ENCODE measurements around the gene ANO9.
"Not testable (repeated sequence)": the region's sequence is repeated elsewhere in the genome, so short reads cannot be mapped to it uniquely, and the experiment has no call there.

The ANO9 gene

DNA sequence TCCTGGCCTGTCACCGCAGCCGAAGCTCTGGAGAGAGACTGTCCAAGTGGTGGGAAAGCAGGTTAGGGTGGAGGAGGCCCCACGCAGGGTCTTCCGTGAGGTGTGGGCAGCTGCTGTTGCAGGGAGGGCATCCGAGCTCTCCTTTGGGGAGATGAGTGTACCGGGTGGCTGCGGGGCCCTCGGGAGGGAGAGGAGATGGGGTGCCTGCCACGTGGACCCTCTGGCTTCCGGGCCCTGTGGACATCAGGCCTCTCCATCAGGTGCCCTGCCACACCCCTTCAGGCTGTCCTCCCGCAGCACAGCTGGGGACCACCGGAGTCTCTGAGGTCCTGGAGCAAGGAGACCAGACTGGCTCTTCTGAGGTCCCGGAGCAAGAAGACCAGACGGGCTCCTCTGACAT, 9.9 kb upstream of the ANO9 start:
- DNase-seq (ENCODE audit: low read depth): no peak

DNA sequence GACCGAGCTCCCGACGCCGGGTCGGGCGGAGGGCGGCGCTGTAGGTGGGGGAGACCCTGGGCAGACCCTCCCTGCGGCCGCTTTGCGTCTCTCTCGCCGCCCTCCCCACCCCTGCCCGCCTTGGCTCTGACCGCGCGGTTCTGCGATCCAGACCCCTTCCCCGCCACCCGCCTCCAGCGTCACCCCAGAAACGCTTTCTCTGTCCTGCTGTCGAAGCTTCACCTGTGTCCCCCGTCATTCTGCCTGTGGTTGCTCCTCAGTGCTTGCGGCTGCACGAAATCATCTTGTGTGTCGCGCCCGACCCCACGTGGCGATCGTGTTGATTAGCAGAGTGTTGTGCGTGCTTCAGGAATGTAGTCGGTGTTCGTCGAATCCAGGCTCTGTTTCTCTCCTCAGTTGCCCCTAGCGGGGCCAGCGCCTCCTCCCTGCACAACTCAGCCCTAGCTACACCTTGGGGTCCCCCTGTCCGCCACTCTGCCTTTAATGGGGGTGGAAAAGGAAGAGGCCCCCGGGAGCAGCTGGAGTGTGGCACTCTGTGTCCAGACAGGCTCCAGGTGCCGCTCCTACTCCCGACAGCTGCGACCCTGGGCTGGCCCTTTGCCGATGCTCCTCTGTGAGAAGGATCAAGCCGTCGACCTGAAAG, 9.1 kb upstream of the ANO9 start:
- peak; percentile 77 for DNase-seq (ENCODE audit: low read depth)

DNA sequence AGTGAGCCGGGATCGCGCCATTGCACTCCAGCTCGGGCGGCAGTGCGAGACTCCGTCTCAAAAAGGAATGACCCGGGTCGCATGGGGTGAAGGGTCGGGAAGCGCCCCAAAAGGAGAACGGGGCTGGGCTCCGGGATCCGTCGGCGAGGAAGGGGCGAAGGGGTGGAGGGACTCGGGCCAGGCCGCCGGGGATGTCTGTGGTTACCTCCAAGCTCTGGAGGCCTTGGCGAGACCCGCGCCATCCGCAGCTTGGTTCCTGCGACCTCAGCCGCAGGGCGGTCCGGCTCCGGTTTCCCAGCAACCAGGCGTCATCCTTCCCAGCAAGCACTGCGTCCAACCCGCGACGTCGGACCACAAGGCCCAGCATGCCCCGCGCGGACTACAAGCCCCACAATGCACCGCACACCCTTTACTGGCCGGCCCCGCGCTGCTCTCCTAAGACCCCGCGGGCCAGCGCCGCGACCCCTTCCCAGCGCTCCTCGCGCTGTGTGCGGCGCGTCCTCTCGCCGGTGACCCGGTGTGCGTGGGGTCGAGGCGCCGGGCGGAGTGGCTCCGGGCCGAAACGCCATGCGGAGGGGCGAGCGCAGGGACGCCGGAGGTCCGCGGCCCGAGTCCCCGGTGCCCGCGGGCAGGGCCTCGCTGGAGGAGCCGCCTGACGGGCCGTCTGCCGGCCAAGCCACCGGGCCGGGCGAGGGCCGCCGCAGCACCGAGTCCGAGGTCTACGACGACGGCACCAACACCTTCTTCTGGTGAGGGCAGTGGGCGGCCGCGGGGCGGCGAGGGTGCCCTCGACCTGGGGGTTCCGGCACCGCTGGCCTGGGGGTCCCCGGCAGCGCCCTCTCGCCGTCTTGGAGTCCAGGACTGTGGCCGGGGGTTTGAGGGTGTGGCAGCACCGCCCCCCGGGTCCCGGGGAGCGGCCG, 8.3 kb upstream of the ANO9 start, which contains the start of gene PTDSS2:
TSS of gene PTDSS2 (plus strand) at position 391 of the 920 bp plus-strand sequence. CDS start at position 568, 177 bp downstream.
- peak; percentile 95 for DNase-seq (ENCODE audit: low read depth)

DNA sequence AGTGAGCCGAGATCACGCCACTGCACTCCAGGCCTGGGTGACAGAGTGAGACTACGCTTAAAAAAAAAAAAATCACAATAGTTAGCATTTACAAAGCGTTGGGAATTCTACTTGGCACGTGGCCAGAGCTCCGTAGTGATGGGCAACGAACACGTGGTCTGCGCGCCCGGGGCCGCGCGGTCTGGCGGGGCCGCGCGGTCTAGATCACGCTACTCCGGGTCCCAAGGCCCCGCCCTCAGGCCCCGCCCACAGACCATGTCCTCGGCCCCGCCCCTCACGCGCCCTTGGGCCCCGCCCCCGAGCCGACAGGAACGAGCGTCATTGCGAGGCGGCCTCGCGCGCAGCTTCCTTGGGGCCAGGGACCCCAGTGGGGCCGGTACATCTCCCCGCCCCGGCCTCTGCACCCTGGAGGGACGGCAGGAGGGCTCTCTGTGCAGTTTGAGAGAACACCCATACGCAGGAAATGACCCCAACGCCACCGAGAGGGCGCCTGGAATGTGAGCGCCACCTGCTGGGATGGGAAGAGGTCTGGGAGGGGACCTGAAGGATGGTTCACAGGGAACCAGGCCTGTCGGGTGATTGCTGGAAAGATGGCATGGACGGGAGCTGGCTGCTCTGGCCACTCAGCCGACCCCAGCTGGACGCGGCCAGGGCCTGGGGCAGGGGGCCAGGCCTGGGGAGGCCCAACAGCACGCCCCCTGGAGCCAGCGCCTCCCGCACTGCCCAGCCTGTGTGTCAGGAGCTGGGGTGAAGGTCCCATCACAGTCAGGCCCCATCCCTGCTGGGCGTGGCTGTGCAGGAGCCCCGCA, 6.3 kb upstream of the ANO9 start:
- peak; percentile 87 for DNase-seq (ENCODE audit: low read depth)

DNA sequence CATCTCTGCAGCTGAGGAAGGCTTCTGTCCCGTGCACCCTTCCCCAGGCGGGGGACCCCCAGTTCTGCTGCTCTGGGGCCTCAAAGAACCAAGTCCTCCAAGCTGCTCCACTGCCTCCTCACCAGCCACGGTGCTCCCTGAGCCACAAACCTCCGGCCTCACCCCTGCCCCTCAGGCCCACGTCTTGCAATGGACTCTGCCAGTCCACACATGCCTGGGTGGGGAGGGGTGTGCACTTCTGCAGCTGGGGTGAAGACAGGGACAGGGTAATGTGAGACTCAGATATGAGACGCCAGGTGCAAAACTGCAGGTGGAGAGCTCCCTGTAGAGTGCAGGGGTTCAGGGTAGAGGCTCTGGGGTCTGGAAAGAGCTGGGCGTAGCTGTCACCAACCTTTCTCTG, 5.1 kb upstream of the ANO9 start:
- DNase-seq (ENCODE audit: low read depth): no peak

DNA sequence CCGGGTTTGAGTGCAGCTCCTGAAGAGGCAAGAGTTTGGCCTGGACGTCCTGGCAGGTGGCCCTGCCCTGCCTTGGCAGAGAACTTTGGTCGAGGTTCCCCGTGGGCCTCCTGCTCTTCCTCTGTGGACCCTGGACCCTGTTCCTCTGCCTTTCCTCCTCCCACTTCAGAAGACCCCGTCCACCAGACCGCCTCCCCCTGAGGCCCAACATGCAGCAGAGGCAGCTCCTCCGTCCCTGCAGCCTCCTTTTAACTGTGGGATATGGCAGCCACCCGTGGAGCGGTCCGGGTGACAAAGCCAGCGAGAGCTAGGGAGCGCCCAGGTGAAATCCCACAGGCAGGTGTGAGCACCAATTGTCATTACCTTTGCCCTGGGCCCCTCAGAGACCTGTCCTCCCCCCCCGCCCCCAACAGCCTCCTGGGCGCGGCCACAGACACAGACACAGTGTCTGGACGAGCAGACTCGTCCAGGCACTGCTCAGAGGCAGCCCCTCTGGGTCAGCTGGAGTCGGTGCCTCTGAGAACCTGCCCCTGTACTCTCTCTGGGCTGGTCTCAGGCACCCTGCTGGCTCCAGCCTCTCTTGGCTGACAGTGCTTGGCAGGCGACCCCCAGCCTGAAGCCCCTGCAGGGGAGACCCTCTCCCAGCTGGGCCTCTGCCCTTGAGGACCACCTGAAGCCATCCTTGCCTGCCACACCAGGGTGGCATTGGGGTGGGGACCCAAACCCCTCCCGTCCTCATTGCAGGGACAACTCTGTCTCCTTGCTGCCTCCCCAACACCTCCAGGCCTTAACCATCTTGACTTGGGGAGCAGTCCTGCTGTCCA, 4.2 kb upstream of the ANO9 start:
- no peak for DNase-seq (ENCODE audit: low read depth)

DNA sequence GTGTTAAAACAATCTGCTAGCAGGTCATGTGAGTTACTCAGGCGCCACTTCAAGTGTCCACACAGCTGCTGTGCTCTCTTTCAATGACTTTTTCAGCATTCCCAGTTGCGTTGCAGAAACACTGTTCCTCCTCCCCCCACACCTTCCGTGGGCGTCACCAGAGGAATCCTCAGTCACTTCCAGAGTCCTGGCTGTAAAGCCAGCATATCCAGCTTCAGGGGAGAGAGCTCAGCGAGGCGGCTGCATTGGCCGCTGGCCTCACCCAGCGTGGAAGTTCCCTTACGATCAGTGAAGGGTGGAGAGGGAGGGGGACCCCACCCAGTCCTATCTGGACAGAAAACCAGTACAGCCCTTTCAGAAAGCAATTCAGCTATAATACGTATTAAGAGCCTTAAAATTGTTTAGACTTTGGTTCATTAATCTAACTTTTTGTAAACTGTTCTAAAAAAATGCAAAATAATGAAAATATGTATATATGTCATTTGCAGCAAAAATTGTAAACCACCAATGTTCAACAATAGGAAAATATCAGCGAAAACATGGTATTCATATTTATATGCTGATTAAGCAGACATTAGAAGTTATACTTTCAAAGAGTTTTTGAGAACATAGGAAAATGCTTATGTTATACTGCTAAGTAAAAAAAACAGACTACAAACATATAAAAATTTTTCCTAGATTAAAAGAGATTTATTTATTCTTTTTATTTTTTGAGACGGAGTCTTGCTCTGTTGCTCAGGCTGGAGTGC, 2.8 kb upstream of the ANO9 start:
- peak; percentile 27 for DNase-seq (ENCODE audit: low read depth)

DNA sequence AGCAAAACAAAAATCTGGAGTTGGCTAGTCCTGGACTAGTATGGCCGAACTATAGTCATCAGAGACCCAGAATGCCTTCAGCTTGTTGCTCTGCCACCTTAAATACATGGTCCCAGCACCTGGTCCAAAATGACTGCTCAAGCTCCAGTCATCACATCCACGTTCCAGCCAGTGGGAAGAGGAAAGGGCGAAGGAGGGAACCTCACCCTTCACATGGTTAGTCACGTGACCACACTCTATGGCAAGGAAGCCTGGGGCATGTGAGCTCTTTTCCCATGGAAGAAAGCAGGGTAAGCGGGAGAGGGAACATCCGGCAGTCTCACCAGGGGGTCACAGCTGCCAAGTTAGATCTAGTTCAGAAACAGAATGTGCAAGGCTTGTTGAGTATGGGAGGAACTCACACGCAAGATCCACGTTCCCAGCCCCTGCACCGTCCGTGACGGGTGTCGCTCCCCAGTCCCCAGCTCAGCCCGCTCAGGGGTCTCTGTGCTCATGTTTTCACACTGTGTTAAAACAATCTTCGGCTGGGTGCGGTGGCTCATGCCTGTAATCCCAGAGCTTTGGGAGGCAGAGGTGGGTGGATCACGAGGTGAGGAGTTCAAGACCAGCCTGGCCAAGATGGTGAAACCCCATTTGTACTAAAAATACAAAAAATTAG, 1.9 kb upstream of the ANO9 start:
- peak; percentile 11 for DNase-seq (ENCODE audit: low read depth)

DNA sequence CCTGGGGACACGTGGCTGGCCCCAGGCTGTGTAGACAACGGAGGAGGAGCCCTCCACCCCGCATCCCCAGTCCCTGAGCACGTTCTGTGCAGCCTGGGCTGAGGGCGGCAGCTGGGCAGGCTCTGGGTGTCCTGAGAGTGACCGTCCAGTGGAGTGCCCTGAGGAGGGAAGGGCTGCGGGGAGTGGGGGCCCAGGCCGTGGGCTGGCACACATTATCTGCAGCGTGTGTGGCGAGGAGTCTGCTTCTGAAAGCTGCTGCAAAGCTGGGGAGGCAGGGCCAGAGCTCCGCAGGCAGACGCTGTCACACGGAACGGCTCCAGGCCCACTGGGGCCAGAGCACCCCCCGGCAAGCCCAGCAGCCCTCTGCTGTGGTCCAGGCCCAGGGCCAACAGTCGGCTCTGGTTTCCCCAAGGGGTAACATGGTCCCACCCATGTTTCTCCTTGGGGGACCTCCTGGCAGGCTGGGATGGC, 835 bp upstream of the ANO9 start:
- no peak for DNase-seq (ENCODE audit: low read depth)

DNA sequence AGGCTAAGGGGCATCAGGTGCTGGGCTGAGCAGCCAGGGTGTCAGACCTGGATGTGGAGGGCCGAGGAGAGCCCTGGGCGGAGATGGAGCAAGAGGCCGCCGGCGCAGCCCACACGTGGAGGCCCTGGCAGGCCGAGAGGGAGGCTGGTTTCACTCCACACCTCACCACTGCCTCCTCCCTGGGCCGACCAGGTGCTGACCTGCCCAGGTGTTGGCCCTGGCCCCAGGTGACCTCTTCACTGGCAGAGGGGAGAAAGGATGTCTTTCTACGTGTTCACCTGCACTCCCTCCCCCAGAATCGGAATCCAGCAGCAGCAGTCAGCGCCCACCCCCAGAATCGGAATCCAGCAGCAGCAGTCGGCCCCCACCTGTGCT, 781 bp downstream of the ANO9 start:
- DNase-seq (ENCODE audit: low read depth): no peak

DNA sequence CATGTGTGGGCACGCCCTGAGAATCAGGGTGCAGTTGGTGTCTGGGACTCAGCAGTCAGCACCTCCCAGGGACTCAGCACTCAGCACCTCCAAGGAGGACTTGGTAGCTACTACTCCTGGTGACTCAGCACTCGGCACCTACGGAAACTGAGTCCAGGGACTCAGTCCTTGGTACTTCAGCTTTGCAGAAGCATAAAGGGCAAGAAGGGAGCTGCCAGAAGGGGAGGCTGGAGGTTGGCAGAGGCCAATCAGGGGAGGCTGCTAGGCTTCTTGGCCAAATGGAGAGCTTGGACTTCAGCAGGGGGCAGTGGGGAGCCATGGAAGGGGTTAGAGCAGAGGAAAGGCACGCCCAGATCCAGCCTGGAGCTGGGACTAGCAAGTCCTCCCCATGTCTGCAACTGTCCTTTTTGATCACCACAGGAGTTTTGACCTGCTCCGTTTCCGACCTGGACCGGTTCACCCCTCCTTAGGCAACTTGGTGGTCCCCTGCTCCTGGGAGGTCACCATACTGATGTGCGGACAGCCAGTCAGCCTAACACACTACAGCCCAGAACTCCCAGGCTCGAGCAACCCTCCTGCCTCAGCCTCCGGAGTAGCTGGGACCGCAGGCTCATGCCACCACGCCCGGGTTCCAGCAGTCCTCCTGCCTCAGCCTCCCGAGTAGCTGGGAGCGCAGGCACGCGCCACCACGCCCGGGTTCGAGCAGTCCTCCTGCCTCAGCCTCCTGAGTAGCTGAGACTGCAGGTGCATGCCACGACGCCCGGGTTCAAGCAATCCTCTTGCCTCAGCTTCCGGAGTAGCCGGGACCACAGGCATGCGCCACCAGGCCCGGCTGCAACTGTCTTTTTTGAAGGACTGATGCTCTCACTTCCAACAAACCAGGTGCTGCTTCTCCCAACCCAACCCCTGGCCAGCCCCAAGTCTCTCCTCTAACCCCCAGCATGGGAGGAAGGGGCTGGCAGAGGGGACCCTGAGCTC, 1.5 kb downstream of the ANO9 start:
- peak; percentile 23 for DNase-seq (ENCODE audit: low read depth)

DNA sequence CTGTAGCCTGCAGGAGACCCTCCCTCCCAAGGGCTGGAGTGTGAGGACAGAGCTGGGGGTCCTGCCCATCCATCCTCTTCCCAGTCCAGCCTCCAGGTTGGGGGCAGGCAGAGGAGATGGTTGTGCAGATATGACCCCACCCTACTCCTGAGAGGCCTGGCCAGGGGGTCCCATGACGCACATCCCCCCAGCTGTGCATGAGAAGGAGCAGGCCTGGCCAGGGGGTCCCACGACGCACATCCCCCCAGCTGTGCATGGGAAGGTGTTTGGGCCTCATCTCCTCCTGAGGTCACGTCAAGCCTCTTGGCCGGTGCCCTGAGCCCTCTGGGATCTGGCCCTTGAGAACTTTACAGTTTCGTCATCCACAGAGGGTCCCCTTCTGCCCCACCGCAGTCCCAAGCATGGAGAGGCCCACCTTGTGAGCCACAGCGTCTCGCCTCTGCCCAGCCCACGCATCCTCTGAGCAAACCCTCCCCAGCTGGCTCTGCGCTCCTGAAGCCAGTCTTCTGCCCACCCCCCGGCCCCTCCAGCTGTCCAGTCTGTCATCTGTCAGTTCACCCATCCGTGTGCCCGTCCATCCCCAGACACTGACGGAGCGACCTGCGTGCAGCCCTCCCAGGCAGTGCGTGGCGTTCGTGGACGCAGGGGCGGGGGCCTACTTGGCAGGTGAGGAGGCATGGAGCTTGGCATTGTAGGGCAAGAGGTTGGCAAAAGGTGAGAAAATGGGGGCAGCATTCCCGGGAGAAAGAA, 2.3 kb downstream of the ANO9 start:
- DNase-seq (ENCODE audit: low read depth): no peak

DNA sequence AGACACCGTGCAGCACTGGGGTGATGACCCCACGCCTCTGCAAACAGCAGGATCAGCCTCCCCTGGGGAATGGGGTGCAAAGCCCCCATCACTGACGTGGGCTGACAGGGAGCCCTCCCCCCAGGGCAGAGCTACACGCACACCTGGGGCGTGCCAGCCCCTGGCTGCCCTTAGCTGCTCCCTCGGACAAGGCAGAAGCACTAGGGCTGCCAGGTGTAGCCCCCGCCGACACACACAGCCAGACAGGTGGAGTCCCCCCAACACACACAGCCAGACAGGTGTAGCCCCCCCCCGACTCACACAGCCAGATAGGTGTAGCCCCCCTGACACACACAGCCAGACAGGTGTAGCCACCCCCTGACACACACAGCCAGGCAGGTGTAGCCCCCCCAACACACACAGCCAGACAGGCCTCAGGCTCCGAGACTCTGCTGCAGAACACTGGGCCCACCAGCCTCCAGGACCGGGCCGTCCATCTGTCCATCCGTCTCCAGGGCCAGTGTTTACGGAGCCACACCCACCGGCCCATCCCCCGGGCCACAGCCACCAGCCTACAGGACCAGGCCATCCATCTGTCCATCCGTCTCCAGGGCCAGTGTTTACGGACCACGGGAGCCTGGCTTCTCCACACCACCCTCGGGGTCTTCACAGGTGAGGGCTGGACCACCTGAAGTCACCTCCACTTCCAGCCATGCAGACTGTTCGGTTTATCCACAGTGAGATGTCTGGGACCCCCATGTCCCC, 3.5 kb downstream of the ANO9 start:
- no peak for DNase-seq (ENCODE audit: low read depth)

DNA sequence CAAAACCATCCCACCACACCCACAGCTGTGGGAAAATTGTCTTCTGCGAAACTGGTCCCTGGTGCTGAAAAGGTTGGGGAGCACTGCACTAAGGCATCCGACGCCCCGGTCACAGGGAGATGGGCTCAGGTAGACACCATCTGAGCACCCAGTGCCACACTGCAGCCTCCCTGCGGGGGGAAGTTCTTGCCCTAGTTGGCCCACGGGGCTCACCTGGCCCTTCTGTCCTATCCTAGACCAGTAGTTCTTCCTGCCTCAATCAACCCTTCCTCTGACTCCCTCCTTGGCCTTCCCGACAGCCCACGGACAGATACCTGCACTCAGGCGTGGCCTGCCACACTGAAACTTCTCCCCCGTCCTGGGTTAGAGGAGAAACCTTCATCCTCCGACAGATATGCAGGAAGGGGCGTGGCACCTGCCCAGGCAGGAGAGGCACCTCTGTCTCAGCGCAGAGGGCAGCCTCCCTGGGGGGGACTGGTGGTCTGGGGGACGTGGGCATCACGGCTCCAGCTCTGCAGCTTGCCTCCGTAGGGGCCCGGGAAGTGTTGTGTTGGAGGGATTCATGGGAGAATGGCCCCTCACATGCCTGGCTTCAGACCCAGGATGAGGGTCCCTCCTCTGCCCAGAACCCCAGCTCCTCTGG, 4.5 kb downstream of the ANO9 start:
- DNase-seq (ENCODE audit: low read depth): no peak

DNA sequence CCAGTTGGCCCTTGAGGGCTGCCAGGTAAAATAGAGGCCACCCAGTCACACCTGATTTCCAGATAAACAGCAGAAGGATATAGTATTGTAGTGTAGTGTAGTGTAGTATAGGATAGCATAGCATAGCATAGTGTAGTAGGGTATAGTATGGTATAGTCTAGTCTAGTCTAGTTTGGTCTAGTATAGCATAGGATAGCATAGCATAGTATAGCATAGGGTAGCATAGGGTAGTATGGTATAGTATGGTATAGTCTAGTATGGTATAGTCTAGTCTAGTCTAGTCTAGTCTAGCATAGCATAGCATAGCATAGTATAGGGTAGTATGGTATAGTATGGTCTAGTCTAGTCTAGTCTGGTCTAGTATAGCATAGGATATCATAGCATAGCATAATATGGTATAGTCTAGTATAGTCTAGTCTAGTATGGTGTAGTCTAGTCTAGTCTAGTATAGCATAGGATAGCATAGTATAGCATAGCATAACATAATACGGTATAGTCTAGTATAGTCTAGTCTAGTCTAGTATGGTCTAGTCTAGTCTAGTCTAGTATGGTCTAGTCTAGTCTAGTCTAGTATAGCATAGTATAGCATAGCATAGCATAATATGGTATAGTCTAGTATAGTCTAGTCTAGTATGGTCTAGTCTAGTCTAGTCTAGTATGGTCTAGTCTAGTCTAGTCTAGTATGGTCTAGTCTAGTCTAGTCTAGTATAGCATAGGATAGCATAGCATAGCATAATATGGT, 6.6 kb downstream of the ANO9 start:
- not testable (repeated sequence) for DNase-seq (ENCODE audit: low read depth)

DNA sequence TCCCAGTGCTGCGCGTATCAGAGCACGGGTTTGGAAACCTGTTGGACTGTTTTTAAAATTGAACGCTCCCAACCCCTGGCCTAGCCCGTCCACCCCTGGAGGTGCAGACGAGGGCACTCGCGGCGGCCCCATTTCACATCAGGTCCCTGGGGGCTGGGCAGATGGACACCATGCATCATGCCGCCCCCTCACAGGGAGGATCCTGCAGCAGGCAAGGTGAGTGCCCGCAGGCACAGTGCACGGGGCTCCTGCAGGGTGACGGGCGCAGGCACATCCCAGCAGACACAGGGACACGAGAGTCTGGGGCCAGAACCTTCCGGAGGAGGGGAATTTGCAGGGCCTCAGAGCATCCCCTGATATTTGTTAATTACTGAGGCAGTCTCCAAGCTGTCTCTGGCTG, 7.3 kb downstream of the ANO9 start:
- no peak for DNase-seq (ENCODE audit: low read depth)
